HUDEP-2 (cell line): Measurements from ENCODE around the gene DIDO1.

Source experiments
- DNase-seq, 76 experiments: peaks; one replicate each; lab custom pipeline; 2025; ENCODE audit not compliant: unreplicated experiment in 76 of 76; lab: John Stamatoyannopoulos, UW

The DIDO1 gene

GRCh38 chr20:62951896-62952372 lies 25.6 kb upstream of the DIDO1 start:
- no peak for DNase-seq

DNA sequence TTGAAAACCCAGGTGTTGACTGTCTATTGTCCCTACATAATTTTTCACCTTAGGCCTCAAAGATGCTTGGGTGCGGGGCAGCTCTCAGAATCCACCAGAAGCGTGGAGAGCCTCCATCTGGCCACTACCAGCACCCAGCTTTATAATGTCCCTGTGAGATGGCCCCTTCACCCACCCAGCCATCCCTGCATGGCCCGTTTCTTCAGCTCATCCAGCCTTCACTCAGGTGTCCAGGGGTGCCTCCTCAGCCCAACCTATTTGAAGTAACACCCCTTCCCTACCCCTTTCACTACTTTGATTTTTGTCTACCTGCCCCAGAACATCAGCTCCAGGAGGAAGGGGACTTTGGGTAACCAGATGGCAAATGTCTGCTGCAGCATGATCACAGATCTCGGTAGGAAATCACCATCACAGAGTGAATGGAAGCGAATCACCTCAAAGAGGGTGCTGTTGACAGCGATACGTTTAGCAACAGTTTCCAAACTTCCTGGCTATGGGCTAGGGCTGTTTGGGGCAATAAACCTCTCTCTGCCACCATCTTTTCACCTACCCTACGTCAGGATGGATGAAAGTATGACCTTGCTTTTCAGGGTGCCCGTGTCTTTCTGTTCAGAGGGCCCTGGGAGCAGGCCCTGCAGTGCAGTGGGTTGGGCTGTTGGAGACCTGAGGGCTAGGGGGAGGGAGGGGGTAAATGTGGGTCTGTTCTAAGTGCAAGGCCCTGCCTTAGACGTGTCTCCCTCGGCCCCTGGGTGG lies 25.0 kb upstream of the DIDO1 start:
- no peak for DNase-seq

GRCh38 chr20:62950741-62951140 lies 24.4 kb upstream of the DIDO1 start:
- DNase-seq, result no peak

GRCh38 chr20:62949962-62950361 lies 23.7 kb upstream of the DIDO1 start:
- DNase-seq, result no peak

GRCh38 chr20:62949153-62949821 lies 23.0 kb upstream of the DIDO1 start:
- no peak for DNase-seq

- no peak for DNase-seq
Observed at GRCh38 chr20:62947532-62948300, 21.4 kb upstream of the DIDO1 start.

DNA sequence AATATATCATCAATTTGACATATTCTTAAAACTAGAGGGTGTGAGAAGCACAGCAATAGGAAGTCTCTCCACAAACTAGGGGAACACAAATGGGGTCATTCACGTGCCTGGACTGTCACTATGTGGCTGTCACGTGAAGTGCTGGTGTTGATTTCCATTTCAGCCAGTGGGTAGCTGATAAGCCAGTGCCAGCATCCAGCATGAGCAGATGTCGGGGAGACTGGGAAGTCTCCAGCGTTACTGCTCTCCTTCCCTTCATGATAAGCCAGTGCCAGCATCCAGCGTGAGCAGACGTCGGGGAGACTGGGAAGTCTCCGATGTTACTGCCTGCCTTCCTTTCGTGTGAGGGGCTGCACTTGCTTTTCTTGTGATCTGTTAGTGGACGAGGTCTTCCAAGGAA lies 20.6 kb upstream of the DIDO1 start:
- DNase-seq, result peak in 47 of 76 experiments; percentile 15 to 79 (median 52)

DNA sequence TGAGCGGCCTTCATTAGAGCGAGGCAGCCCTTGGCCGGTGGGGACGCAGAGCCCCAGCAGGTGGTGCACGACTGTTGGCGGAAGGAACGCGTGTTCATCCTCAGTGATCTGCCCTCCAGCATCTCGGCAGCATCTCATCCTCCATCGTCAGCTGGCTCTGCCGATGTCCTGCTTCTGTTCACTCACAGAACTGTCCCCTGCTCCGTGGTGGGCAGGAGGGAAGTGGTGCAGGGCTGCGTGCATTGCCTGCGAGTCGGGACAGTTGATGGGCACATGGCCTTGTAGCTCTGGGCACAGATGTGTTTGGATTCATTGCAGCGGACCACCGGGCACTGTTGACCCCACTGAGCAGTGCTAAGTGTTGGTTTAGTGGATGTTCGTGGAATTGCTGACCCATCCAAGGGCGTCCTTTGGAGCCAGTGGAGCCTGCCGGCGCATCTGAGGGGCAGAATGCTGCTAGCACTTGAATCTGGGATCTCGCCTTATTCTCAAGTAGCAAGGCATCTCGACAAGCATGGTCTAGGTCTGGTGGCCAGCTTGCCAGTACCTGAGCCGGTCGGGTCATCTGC lies 19.6 kb upstream of the DIDO1 start:
- no peak for DNase-seq

DNA sequence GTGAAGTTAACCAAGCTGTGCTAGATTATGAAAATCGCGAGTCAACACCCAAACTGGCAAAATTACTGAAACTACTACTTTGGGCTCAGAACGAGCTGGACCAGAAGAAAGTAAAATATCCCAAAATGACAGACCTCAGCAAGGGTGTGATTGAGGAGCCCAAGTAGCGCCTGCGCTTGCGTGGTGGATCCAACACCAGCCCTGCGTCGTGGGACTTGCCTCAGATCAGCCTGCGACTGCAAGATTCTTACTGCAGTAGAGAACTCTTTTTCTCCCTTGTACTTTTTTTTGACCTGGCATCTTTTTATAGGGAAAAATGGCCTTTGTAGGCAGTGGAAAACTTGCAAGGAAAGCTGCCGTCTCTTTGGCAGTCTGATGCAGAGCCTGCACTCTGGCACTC lies 18.4 kb upstream of the DIDO1 start:
- DNase-seq, result no peak

GRCh38 chr20:62944184-62944583 lies 17.9 kb upstream of the DIDO1 start:
- DNase-seq, result no peak

- DNase-seq, result no peak
Observed at GRCh38 chr20:62943396-62943795, 17.1 kb upstream of the DIDO1 start.

- no peak for DNase-seq
Observed at GRCh38 chr20:62942456-62942855, 16.2 kb upstream of the DIDO1 start.

GRCh38 chr20:62941792-62942191 lies 15.5 kb upstream of the DIDO1 start:
- no peak for DNase-seq

DNA sequence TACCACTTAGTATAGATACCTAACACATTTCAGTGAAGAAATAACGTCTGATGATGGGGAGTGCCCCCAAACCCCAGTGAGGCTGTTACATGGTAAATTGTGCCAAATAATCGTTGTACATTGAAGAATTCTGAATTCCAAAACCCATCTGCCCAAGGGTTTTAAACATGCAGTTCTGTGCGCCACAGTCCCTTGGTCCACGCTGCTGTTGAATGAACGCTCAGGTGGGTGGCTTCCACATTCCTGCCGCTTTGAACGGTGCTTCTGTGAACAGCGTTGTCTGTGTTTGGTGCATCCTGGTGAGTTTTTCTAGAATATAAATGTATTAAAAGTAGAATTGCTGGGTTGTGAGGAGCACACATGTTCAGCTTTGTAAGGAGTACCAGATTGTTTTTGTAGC lies 14.6 kb upstream of the DIDO1 start:
- DNase-seq, result no peak

DNA sequence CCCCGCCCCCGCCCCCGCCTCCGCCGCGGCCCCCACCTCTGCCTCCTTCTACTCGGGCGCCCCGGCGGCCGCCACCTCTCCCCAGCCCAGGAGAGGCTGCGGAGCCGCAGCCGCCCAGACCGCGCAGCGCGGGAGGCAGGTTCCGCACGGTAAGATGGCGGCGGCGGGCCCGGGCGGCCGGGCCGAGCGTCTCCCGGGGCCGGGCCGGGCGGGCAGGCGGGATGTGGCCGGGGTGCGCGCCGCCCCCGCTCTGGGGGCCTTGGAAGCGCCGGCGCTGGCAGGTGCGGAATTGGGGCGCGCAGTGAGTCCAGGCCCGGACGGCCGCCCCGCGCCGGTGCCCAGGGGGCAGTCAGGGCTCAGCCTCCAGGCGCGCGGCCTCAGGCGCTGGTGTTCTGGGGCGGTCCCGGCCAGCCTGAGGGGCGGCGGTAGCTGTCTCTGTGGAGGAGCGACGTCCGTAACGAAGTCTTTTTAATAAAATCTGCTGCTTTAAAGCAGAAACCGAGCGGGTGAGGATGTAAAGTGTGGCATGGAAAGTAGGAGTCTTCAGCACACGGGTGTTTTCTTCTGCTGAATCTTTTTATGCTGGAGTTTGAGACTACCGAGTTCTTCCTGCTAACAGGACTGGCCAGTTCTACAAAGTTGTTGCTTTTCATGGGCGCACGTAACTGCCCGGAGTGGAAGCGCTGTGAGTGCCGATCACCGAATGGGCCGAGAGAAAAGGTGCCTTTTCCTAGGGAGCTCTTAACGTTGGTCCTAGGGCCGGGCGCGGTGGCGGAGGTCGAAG lies 12.0 kb upstream of the DIDO1 start, which contains the start of gene GID8:
Gene GID8, plus strand, starts transcription at position 43 of the 784 bp plus-strand sequence. CDS start 3,356 bp downstream, outside the sequence.
- DNase-seq, result peak in 25 of 76 experiments; percentile 8 to 45 (median 23)

DNA sequence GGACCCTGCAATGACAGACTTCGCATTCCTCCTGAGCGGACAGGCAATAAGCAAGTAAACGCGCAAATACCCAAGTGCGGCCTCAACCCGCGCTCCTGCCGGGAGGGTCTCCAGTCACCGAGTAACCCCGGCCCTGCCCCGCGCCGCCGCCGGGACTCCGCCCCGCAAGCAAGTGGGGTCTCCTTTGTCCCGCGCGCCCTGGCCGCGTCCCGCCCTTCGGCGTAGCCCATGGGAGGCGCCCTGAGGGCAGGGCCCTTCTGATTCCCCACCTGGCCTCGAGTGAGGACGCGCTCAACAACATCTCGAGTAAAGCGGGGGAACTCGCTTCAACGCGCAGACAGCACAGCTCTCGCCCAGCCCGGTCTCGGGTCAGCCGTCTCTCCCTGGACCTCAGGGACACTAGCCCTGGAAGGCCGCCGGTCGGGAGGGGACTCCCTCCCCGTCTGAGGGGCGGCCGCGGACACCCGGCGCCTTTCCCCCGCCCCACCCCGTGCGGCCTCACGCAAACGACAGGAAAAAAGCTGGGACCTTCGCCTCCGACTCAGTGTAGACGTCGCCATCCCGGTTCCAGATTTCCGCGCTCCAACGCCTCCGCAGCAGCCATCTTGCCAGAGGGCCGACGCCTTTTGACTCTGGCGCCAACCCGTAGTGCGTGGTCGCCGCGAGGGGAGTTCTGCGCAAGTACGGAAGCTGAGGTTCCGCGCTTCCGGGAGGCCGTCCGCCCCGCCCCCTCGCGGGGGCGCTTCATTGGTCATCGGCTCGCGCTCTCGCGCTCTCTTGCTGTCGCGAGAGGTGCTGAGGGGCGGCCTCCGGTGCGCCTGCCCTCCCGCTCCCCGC lies 11.2 kb upstream of the DIDO1 start:
- peak in 74 of 76 experiments; percentile 69 to 98 (median 93) for DNase-seq

- DNase-seq, result no peak
Observed at GRCh38 chr20:62935968-62936585, 9.8 kb upstream of the DIDO1 start.

DNA sequence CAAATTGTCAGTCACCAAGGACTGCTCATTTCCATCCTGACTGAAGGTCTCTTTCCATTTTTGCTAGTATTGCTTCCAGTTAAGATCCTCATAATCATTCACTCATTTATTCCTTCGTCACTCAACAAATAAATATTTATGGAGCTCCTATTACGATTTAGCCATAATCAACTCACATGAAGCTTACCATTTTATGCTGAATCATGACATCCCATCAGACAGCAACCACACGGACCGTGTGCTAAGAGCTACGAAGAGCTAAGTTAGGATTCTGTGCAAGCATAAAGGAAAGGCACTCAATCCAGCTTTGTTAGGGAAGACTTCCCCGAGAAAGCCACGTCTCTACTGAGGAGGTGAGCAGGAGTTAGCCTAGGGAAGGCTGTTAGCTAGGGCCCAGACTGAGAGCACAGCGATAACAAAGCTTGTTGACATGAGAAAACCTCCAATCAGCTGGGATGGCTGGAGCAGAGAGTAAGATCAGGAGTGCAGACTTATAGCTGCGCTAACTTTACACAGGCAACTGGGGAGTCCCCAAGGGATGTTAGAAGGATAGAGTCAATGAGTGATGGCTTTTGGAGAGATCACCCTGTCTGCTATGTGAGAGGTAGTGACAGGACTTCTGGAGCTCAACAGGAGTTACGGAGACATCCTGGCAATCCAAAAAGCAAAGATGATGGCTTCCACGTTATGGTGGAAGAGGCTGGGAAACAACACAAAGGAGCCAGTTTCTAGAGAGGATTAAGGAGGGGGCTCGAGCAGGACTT lies 9.1 kb upstream of the DIDO1 start:
- no peak for DNase-seq
